B cell (primary cell): ENCODE data around the gene IPCEF1. TPM values are rescaled to one million over a fixed set of nuclear protein-coding genes. Genes with fewer than 3 reads are reported as not detected.
"Not testable (repeated sequence)": the region's sequence is repeated elsewhere in the genome, so short reads cannot be mapped to it uniquely, and the experiment has no call there.

ENCODE experiments used
- ATAC-seq: fragments of 200-7000 bp; cut with Tn5 transposase; one replicate; pipeline ENCODE4 v1.10.0; 2021; ENCODE audit warnings: low read depth, mild to moderate bottlenecking, moderate number of reproducible peaks, moderate library complexity
- CTCF ChIA-PET: fragments of 350-600 bp; sonication (Branson Sonifier 250); formaldehyde crosslinking; loops from one replicate; lab custom pipeline; 2021; ENCODE audit warnings: antibody characterized with exemption, inconsistent platforms; lab: Charles Lee
- POLR2A ChIA-PET: fragments of 350-600 bp; sonication (Branson Sonifier 250); formaldehyde crosslinking; loops from one replicate; lab custom pipeline; 2021; ENCODE audit warnings: antibody characterized with exemption; lab: Charles Lee
- DNase-seq: peaks from one replicate; pipeline ENCODE4 v3.0.0; 2013
- H2AFZ ChIP-seq: 2 replicates; pipeline ENCODE4 v1.6.1; 2012; ENCODE audit warnings: mild to moderate bottlenecking, low read depth, low read length; ENCODE audit not compliant: insufficient read depth, poor library complexity, severe bottlenecking
- H3K27ac ChIP-seq, 2 donors: 1 replicate in 1 of 2; 2 replicates in 1 of 2; pipeline ENCODE4 v1.5.1; 2012 to 2013; ENCODE audit warnings: low read length in 2 of 2, mild to moderate bottlenecking in 2 of 2, moderate library complexity in 1 of 2
- H3K27me3 ChIP-seq, 4 experiments: fragments of 200-600 bp in 1 of 4; sonication (generic) in 1 of 4; replicated peaks in 1 of 4; 1 replicate in 2 of 4; 2 replicates in 2 of 4; pipeline versions ENCODE4 v1.6.1 to v1.7.0; 2013 to 2016; ENCODE audit warnings: low read length in 3 of 4, mild to moderate bottlenecking in 2 of 4, mixed read lengths in 1 of 4, moderate library complexity in 1 of 4; ENCODE audit not compliant: insufficient read depth in 4 of 4, control insufficient read depth in 3 of 4; ENCODE audit errors: control extremely low read depth in 1 of 4
- H3K36me3 ChIP-seq, 2 experiments: replicated peaks in 1 of 2; 1 replicate in 1 of 2; 2 replicates in 1 of 2; pipeline versions ENCODE4 v1.6.1 to v1.7.1; 2013; ENCODE audit warnings: low read length in 1 of 2; ENCODE audit not compliant: insufficient read depth in 2 of 2, control insufficient read depth in 1 of 2; ENCODE audit errors: control extremely low read depth in 1 of 2, extremely low read depth in 1 of 2
- H3K4me1 ChIP-seq, 2 donors: fragments of 200-600 bp in 1 of 2; sonication (generic) in 1 of 2; 1 replicate in 1 of 2; 2 replicates in 1 of 2; pipeline versions ENCODE4 v1.5.1 to v1.6.1; 2013 to 2017; ENCODE audit warnings: low read length in 2 of 2; ENCODE audit not compliant: control insufficient read depth in 2 of 2, insufficient read depth in 2 of 2
- H3K4me2 ChIP-seq: replicated peaks from 2 replicates; pipeline ENCODE3; 2012; ENCODE audit warnings: mild to moderate bottlenecking, low read depth, low read length; ENCODE audit not compliant: poor library complexity, severe bottlenecking
- H3K4me3 ChIP-seq, 5 experiments: fragments of 200-600 bp in 1 of 5; sonication (generic) in 1 of 5; 1 replicate in 3 of 5; 2 replicates in 2 of 5; pipeline versions ENCODE4 v1.5.1 to v1.7.0; 2011 to 2016; ENCODE audit warnings: low read length in 4 of 5, mild to moderate bottlenecking in 4 of 5, low read depth in 2 of 5, control low read depth in 1 of 5, moderate library complexity in 1 of 5; ENCODE audit not compliant: insufficient read depth in 1 of 5; ENCODE audit errors: control extremely low read depth in 1 of 5, extremely low read depth in 1 of 5
- H3K79me2 ChIP-seq: fragments of 200-600 bp; sonication (generic); one replicate; pipeline ENCODE4 v1.6.0; 2016; ENCODE audit warnings: low read length; ENCODE audit not compliant: control insufficient read depth, insufficient read depth
- H3K9ac ChIP-seq: fragments of 200-600 bp; sonication (generic); 2 replicates; pipeline ENCODE4 v1.6.1; 2017; ENCODE audit warnings: mild to moderate bottlenecking, low read length, moderate library complexity
- H3K9me3 ChIP-seq, 3 donors: one replicate each; pipeline versions ENCODE4 v1.6.1 to v1.7.1; 2013; ENCODE audit warnings: low read length in 2 of 3; ENCODE audit not compliant: control insufficient read depth in 2 of 3, insufficient read depth in 1 of 3; ENCODE audit errors: control extremely low read depth in 1 of 3
- H4K20me1 ChIP-seq: 2 replicates; pipeline ENCODE4 v1.6.0; 2012; ENCODE audit warnings: mild to moderate bottlenecking, low read length; ENCODE audit not compliant: insufficient read depth, control insufficient read depth, poor library complexity, severe bottlenecking
- H3K27ac Mint-ChIP-seq: one replicate; pipeline ENCODE4 v1.8.0; 2021; ENCODE audit warnings: mixed read lengths
- H3K27me3 Mint-ChIP-seq: one replicate; pipeline ENCODE4 v1.8.0; 2021; ENCODE audit warnings: mixed read lengths
- H3K4me1 Mint-ChIP-seq: one replicate; pipeline ENCODE4 v1.8.0; 2021; ENCODE audit warnings: mixed read lengths
- H3K4me3 Mint-ChIP-seq: one replicate; pipeline ENCODE4 v1.8.0; 2021; ENCODE audit warnings: mixed read lengths
- H3K9me3 Mint-ChIP-seq: one replicate; pipeline ENCODE4 v1.8.0; 2022; ENCODE audit warnings: mixed read lengths; ENCODE audit not compliant: insufficient read depth
- EZH2 ChIP-seq: IDR thresholded peaks from 2 replicates; pipeline ENCODE4 v1.6.1; 2012; ENCODE audit warnings: borderline replicate concordance, low read depth, mild to moderate bottlenecking, moderate library complexity, low read length; ENCODE audit not compliant: insufficient read depth, poor library complexity, severe bottlenecking
- WGBS: methylation state at CpG from one replicate; pipeline ENCODE4 v1.1.5; 2013; ENCODE audit warnings: missing lambda C conversion rate; ENCODE audit not compliant: insufficient coverage; 5-methylcytosine and 5-hydroxymethylcytosine counted together
- intact Hi-C: fragments of 100-400 bp; cut with micrococcal nuclease; formaldehyde crosslinking; loops from one replicate; pipeline ENCODE4 v1.10.0; 2022
- polyA plus RNA-seq: library from polyadenylated mRNA; depleted of rRNA; stranded (reverse); fragments of >200 nt; gene quantifications from 2 replicates; pipeline ENCODE4 v1.2.3, GENCODE V29; 2012
- total RNA-seq, 2 donors: library from RNA; stranded (reverse); fragments of 120-200 nt in 1 of 2; gene quantifications; 1 replicate in 1 of 2; 2 replicates in 1 of 2; pipeline versions ENCODE4 v1.2.3 to v1.2.4, GENCODE V29; 2013 to 2022
- TF ChIP-seq, protein P1 (sequence below): fragments of 200-600 bp; IDR thresholded peaks from one replicate; pipeline ENCODE4 v1.8.0; 2022; ENCODE audit warnings: antibody characterized with exemption, mild to moderate bottlenecking

IPCEF1 gene
- total and polyA plus RNA-seq, 2 donors (not counting 1 experiment from before 2014, with no cell fraction given), result 0.22 to 0.94 TPM

DNA sequence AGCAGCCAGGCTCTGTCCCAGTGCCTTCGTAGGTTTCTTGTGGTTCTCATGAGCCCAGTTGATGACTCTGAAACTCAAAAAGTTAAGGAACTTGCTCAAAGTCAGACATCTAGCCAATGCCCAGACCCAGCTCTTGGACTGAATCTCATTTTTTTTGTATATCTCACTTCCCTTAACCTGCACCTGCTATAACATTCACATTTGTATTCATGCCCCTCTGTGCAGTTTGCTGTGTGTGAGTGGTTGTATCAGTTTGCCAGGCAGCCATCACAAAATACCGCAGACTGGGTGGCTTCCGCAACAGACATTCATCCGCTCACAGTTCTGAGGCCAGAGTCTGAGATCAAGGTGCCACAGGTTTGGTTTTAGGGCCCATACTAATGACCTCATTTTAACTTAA lies 49.9 kb downstream of the IPCEF1 start:
- Histone ChIP-seq H3K4me3 (no peak overlapping the region), H3K4me2 (no peak overlapping the region), H3K4me1 (peaks cover 10 to 35% of the 10 kb centered on the region in 2 donors), H3K27me3 (no peaks in the 10 kb centered on the region), H3K9ac (no peak overlapping the region), H2AFZ (no peak overlapping the region), H3K27ac (peak overlapping the region in 1 of 2 donors; percentile 54), H3K79me2 (no peaks in the 10 kb centered on the region), H3K36me3 (no peaks in the 10 kb centered on the region), H4K20me1 (no peaks in the 10 kb centered on the region), H3K9me3 (peaks cover 0 to 3% (median 0%) of the 10 kb centered on the region in 3 donors)
- CTCF ChIA-PET, result no interaction called here
- H3K4me1 Mint-ChIP-seq, result peaks cover 21% of the 10 kb centered on the region
- H3K4me3 Mint-ChIP-seq, result no peak overlapping the region
- 52% methylated on average over 4 of the region's 4 CpGs for WGBS
- TF ChIP-seq, protein P1, sequence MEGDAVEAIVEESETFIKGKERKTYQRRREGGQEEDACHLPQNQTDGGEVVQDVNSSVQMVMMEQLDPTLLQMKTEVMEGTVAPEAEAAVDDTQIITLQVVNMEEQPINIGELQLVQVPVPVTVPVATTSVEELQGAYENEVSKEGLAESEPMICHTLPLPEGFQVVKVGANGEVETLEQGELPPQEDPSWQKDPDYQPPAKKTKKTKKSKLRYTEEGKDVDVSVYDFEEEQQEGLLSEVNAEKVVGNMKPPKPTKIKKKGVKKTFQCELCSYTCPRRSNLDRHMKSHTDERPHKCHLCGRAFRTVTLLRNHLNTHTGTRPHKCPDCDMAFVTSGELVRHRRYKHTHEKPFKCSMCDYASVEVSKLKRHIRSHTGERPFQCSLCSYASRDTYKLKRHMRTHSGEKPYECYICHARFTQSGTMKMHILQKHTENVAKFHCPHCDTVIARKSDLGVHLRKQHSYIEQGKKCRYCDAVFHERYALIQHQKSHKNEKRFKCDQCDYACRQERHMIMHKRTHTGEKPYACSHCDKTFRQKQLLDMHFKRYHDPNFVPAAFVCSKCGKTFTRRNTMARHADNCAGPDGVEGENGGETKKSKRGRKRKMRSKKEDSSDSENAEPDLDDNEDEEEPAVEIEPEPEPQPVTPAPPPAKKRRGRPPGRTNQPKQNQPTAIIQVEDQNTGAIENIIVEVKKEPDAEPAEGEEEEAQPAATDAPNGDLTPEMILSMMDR, result no peak
- no peak for TF ChIP-seq EZH2
- POLR2A ChIA-PET, result no interaction called here
- DNase-seq (peak; percentile 66), ATAC-seq (peak; percentile 83)
- no peaks in the 10 kb centered on the region for H3K9me3 Mint-ChIP-seq
- peaks cover 5% of the 10 kb centered on the region for H3K27me3 Mint-ChIP-seq
- H3K27ac Mint-ChIP-seq, result peak overlapping the region; percentile 27
- intact Hi-C loops, result loop anchor here (5.0 kb wide), 1 partner anchor 51 kb away; the partner anchor contains the start of gene IPCEF1

DNA sequence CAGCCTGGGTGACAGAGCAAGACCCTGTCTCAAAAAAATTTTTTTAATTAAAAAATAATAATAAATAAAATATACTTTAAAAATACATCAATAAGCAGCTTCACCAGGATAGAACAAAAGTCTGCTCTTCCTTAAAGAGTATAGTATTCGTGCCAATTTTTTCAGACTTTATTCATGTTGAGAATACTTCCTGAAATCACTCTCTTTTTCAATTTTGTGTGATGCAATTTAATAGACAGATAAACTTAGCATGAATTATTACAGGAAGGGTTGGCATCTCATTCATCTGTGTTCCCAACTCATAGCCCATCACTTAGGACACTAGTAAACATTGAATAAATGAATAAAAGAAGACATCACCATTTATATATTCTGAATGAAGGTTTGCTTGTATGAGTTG lies 52.4 kb downstream of the IPCEF1 start:
- TF ChIP-seq, protein P1, result no peak
- no peak for TF ChIP-seq EZH2
- no peak overlapping the region for H2AFZ ChIP-seq
- no peaks in the 10 kb centered on the region for H3K79me2 ChIP-seq
- peaks cover 2% of the 10 kb centered on the region for H3K27me3 Mint-ChIP-seq
- no peak overlapping the region for H3K27ac Mint-ChIP-seq
- H3K4me1 Mint-ChIP-seq, result peaks cover 21% of the 10 kb centered on the region
- no peak for ATAC-seq
- intact Hi-C loops, result no loop called here
- ChIA-PET CTCF (interaction anchor here (0.5 kb wide), 1 partner anchor 1033 kb away, joined by 3 read pairs; no protein-coding TSS in a partner anchor), POLR2A (no interaction called here)
- peaks cover 10 to 35% of the 10 kb centered on the region in 2 donors for H3K4me1 ChIP-seq
- no peak for DNase-seq
- no peak overlapping the region for H3K4me2 ChIP-seq
- no peak overlapping the region for H3K4me3 Mint-ChIP-seq
- H3K4me3 ChIP-seq, result no peak overlapping the region
- no peaks in the 10 kb centered on the region for H3K9me3 Mint-ChIP-seq
- WGBS, result no CpG with 5 or more reads among the region's 1 CpG
- peaks cover 0 to 3% (median 0%) of the 10 kb centered on the region in 3 donors for H3K9me3 ChIP-seq
- H3K36me3 ChIP-seq, result no peaks in the 10 kb centered on the region
- no peak overlapping the region for H3K27ac ChIP-seq
- no peak overlapping the region for H3K9ac ChIP-seq
- peaks cover 0 to 4% (median 0%) of the 10 kb centered on the region in 4 experiments for H3K27me3 ChIP-seq
- no peaks in the 10 kb centered on the region for H4K20me1 ChIP-seq

DNA sequence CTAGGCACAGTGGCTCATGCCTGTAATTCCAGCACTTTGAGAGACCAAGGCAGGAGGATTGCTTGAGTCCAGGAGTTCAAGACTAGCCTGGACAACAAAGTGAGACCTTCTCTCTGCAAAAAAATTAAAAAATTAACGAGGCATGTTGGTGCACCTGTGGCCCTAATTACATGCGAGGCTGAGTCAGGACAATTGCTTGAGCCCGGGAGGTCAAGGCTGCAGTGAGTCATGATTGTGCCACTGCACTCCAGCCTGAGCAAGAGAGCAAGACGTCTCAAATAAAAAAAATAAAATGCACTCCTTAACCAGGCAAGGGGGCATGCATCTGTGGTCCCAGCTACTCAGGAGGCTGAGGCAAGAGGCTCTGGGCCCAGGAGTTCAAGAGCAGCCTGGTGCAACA lies 53.0 kb downstream of the IPCEF1 start:
- H3K27ac Mint-ChIP-seq, H3K27me3 Mint-ChIP-seq, H3K36me3 ChIP-seq, H3K9me3 Mint-ChIP-seq, H3K4me3 ChIP-seq, intact Hi-C loops, ATAC-seq, DNase-seq, H3K9me3 ChIP-seq, H2AFZ ChIP-seq, POLR2A ChIA-PET, H3K4me3 Mint-ChIP-seq, H3K79me2 ChIP-seq, H3K27ac ChIP-seq, H3K4me2 ChIP-seq, H3K27me3 ChIP-seq, H4K20me1 ChIP-seq, H3K9ac ChIP-seq: not testable (repeated sequence)
- CTCF ChIA-PET, result interaction anchor here (0.5 kb wide), 1 partner anchor 1032 kb away, joined by 3 read pairs; no protein-coding TSS in a partner anchor
- H3K4me1 Mint-ChIP-seq, result peaks cover 21% of the 10 kb centered on the region
- H3K4me1 ChIP-seq, result peaks cover 10 to 35% of the 10 kb centered on the region in 2 donors
- 49% methylated on average over 4 of the region's 4 CpGs for WGBS
